HUES48 (cell line): ENCODE data around the gene FOXO1.

Source experiments
- H3K27ac ChIP-seq: one replicate; pipeline ENCODE4 v1.7.0; 2013; ENCODE audit warnings: low read depth, low read length, inconsistent platforms
- H3K27me3 ChIP-seq: 2 replicates; pipeline ENCODE4 v1.6.1; 2013; ENCODE audit warnings: mild to moderate bottlenecking, low read length; ENCODE audit not compliant: control insufficient read depth, insufficient read depth
- H3K36me3 ChIP-seq: 2 replicates; pipeline ENCODE4 v1.6.1; 2013; ENCODE audit warnings: low read length; ENCODE audit not compliant: control insufficient read depth, insufficient read depth
- H3K4me1 ChIP-seq: 2 replicates; pipeline ENCODE4 v1.6.1; 2013; ENCODE audit warnings: mild to moderate bottlenecking, low read length; ENCODE audit not compliant: control insufficient read depth, insufficient read depth
- H3K4me3 ChIP-seq: 2 replicates; pipeline ENCODE4 v1.5.1; 2013; ENCODE audit warnings: mild to moderate bottlenecking, low read depth, low read length
- H3K9ac ChIP-seq: 2 replicates; pipeline ENCODE4 v1.6.1; 2013; ENCODE audit warnings: mild to moderate bottlenecking, low read depth, low read length, moderate library complexity
- H3K9me3 ChIP-seq: 2 replicates; pipeline ENCODE4 v1.6.1; 2013; ENCODE audit warnings: low read length; ENCODE audit not compliant: control insufficient read depth, insufficient read depth

Gene FOXO1

DNA sequence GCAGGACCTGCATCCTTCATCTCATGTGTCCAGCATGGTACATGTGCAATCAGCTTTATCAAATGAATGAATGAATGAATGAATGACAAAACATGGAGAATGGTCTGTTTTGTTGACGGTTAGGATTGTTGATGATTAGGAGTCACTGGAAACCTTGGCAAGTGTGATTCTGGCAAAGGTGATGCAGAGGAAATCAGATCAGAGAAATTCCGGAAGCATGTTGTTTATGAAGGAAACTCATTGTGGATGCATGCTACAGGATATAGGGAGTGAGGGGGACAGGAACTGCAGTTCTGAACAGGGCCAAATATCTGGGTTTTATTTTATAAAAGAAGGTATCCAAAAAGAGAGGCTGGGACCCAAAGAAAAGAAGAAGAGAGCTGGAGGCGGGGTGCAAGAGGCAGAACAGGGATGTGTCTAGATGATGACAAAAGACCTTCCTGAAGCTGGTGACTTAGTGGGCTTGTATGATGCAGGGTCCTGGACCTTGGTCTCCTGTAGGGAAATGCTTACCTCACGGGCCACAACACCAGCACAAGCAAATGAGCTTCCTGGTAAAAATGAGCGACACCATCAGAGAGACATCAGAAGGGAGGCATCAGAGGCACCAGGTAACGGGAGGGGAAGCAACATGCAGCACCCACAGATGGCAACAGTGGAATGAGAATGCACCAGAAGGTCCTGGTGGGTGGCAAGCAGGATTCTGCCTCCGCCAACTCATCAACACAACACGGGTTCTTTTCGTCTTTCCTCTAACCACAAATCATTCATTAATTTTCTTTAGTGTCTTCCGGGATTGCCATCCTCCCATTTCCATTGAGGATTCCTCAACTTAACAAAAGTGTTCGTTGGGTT is 159.6 kb downstream of the FOXO1 start:
- Histone ChIP-seq H3K9ac (no peak overlapping the region), H3K36me3 (no peaks in the 10 kb centered on the region), H3K27me3 (no peaks in the 10 kb centered on the region)

More for the DNA sequence above, 159.6 kb downstream of the FOXO1 start:
- H3K4me1 ChIP-seq = no peaks in the 10 kb centered on the region
- no peak overlapping the region for H3K4me3 ChIP-seq
- no peak overlapping the region for H3K27ac ChIP-seq
- no peaks in the 10 kb centered on the region for H3K9me3 ChIP-seq
